HUES6 (cell line): ENCODE data around the gene KCNJ12.
"Not testable (repeated sequence)": the region's sequence is repeated elsewhere in the genome, so short reads cannot be mapped to it uniquely, and the experiment has no call there.

Experiments used
- H3K27ac ChIP-seq: 2 replicates; pipeline ENCODE4 v1.7.0; 2013; ENCODE audit warnings: low read depth, mild to moderate bottlenecking, low read length, inconsistent platforms
- H3K27me3 ChIP-seq: 2 replicates; pipeline ENCODE4 v1.6.1; 2013; ENCODE audit warnings: low read length; ENCODE audit not compliant: control insufficient read depth, insufficient read depth
- H3K36me3 ChIP-seq: 2 replicates; pipeline ENCODE4 v1.6.1; 2013; ENCODE audit warnings: low read length; ENCODE audit not compliant: control insufficient read depth, insufficient read depth
- H3K4me1 ChIP-seq: 2 replicates; pipeline ENCODE4 v1.6.1; 2013; ENCODE audit warnings: low read length; ENCODE audit not compliant: control insufficient read depth, insufficient read depth
- H3K4me3 ChIP-seq: 2 replicates; pipeline ENCODE4 v1.5.1; 2013; ENCODE audit warnings: low read depth, low read length
- H3K9ac ChIP-seq: one replicate; pipeline ENCODE4 v1.6.1; 2013; ENCODE audit warnings: mild to moderate bottlenecking, low read length
- H3K9me3 ChIP-seq: 2 replicates; pipeline ENCODE4 v1.6.1; 2013; ENCODE audit warnings: low read depth, low read length; ENCODE audit not compliant: control insufficient read depth, insufficient read depth

KCNJ12 gene

GRCh38 chr17:21350495-21350894 is 25.7 kb upstream of the KCNJ12 start:
- H3K4me1 ChIP-seq, H3K27ac ChIP-seq, H3K9me3 ChIP-seq, H3K4me3 ChIP-seq, H3K36me3 ChIP-seq, H3K9ac ChIP-seq: not testable (repeated sequence)
- H3K27me3 ChIP-seq, result peaks cover 20% of the 10 kb centered on the region; the same call in 1 of the 2 replicates

DNA sequence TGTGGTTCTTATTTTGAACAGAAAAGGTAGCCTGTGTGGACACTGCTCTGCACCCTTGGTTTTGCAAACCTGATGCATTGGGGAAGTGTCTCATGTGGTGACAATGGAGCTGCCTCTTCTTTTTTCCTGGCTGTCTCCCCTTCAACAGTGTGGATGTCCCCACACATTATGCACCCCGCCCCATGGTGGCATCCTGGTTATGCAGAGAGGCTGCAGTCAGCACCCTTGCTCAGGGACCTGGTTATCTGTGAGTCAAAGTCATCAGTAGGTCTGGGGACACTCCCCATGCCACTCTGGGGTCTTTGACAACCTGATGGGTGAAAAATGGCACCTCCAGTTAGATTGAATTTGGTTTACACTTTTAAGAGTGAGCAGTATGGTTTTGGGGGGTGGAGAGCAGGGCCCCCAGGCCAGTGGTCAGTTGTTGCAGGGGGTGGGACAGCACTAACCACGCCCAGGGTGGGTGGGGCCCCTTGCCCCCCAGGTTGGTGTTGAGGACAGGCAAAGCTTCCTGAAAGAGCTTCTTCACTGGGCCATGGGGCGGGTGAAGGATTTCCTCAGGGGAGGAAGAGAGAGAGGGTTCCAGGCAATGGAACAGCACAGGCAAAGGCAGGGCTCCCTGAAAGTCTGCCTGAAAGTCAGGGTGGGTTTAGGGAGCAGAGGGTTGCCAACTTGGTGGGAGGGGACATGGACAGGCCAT is 24.6 kb upstream of the KCNJ12 start:
- Histone ChIP-seq H3K9me3 (no peaks in the 10 kb centered on the region), H3K27ac (no peak overlapping the region), H3K36me3 (no peaks in the 10 kb centered on the region), H3K4me1 (no peaks in the 10 kb centered on the region; the same call in 1 of the 2 replicates), H3K9ac (no peak overlapping the region), H3K4me3 (no peak overlapping the region), H3K27me3 (peaks cover 24% of the 10 kb centered on the region; the same call in 1 of the 2 replicates)

GRCh38 chr17:21352221-21352980 is 23.8 kb upstream of the KCNJ12 start:
- Histone ChIP-seq H3K27ac (no peak overlapping the region), H3K9ac (no peak overlapping the region), H3K4me3 (no peak overlapping the region), H3K4me1 (peaks cover 2% of the 10 kb centered on the region; the same call in 1 of the 2 replicates), H3K9me3 (no peaks in the 10 kb centered on the region), H3K27me3 (peaks cover 33% of the 10 kb centered on the region; the same call in 1 of the 2 replicates), H3K36me3 (no peaks in the 10 kb centered on the region)

DNA sequence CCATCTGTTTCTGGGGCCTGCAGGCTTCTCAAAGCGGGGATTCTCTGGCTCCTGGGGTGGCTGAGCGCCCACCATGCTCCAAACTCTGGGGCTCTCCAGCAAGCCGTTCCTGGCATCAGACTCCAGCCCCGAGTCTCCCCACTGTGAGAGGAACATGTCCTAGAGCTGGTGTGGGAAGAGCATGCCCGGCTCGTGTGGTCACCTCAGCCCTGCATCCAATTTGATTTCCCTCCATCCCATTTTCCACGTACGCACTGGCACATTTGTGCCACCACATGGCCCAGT is 23.2 kb upstream of the KCNJ12 start:
- Histone ChIP-seq H3K4me1 (peaks cover 7% of the 10 kb centered on the region; the same call in 1 of the 2 replicates), H3K4me3 (no peak overlapping the region), H3K27ac (no peak overlapping the region), H3K9me3 (no peaks in the 10 kb centered on the region), H3K27me3 (peaks cover 39% of the 10 kb centered on the region; the same call in 1 of the 2 replicates), H3K36me3 (no peaks in the 10 kb centered on the region), H3K9ac (no peak overlapping the region)

GRCh38 chr17:21353326-21354010 is 22.7 kb upstream of the KCNJ12 start:
- H3K9me3 ChIP-seq, result no peaks in the 10 kb centered on the region
- H3K4me1 ChIP-seq, result peaks cover 13% of the 10 kb centered on the region; the same call in 1 of the 2 replicates
- H3K27ac ChIP-seq, result no peak overlapping the region
- no peak overlapping the region for H3K4me3 ChIP-seq
- H3K27me3 ChIP-seq, result peaks cover 44% of the 10 kb centered on the region; the same call in 1 of the 2 replicates
- H3K9ac ChIP-seq, result no peak overlapping the region
- no peaks in the 10 kb centered on the region for H3K36me3 ChIP-seq

- H3K9me3 ChIP-seq, result no peaks in the 10 kb centered on the region
- H3K27me3 ChIP-seq, result peaks cover 57% of the 10 kb centered on the region; the same call in 1 of the 2 replicates
- no peaks in the 10 kb centered on the region for H3K36me3 ChIP-seq
- no peak overlapping the region for H3K9ac ChIP-seq
- H3K4me3 ChIP-seq, result no peak overlapping the region
- peaks cover 26% of the 10 kb centered on the region for H3K4me1 ChIP-seq
- no peak overlapping the region for H3K27ac ChIP-seq
These were observed 21.3 kb upstream of the KCNJ12 start for GRCh38 chr17:21354796-21355385.

GRCh38 chr17:21355586-21355985 is 20.6 kb upstream of the KCNJ12 start:
- H3K9ac ChIP-seq, result no peak overlapping the region
- no peak overlapping the region for H3K27ac ChIP-seq
- H3K9me3 ChIP-seq, result no peaks in the 10 kb centered on the region
- H3K27me3 ChIP-seq, result peaks cover 64% of the 10 kb centered on the region; the same call in 1 of the 2 replicates
- no peak overlapping the region for H3K4me3 ChIP-seq
- H3K36me3 ChIP-seq, result no peaks in the 10 kb centered on the region
- peaks cover 33% of the 10 kb centered on the region for H3K4me1 ChIP-seq

- Histone ChIP-seq H3K9ac (no peak overlapping the region), H3K27ac (no peak overlapping the region), H3K27me3 (peaks cover 73% of the 10 kb centered on the region), H3K4me1 (peaks cover 39% of the 10 kb centered on the region), H3K4me3 (no peak overlapping the region), H3K36me3 (no peaks in the 10 kb centered on the region), H3K9me3 (no peaks in the 10 kb centered on the region)
These were observed 19.5 kb upstream of the KCNJ12 start for GRCh38 chr17:21356537-21357127.

- H3K27me3 ChIP-seq, result peaks cover 79% of the 10 kb centered on the region
- H3K9ac ChIP-seq, result no peak overlapping the region
- H3K36me3 ChIP-seq, result no peaks in the 10 kb centered on the region
- no peak overlapping the region for H3K27ac ChIP-seq
- peaks cover 39% of the 10 kb centered on the region for H3K4me1 ChIP-seq
- no peaks in the 10 kb centered on the region for H3K9me3 ChIP-seq
- no peak overlapping the region for H3K4me3 ChIP-seq
These were observed 18.9 kb upstream of the KCNJ12 start for GRCh38 chr17:21357281-21357680.

DNA sequence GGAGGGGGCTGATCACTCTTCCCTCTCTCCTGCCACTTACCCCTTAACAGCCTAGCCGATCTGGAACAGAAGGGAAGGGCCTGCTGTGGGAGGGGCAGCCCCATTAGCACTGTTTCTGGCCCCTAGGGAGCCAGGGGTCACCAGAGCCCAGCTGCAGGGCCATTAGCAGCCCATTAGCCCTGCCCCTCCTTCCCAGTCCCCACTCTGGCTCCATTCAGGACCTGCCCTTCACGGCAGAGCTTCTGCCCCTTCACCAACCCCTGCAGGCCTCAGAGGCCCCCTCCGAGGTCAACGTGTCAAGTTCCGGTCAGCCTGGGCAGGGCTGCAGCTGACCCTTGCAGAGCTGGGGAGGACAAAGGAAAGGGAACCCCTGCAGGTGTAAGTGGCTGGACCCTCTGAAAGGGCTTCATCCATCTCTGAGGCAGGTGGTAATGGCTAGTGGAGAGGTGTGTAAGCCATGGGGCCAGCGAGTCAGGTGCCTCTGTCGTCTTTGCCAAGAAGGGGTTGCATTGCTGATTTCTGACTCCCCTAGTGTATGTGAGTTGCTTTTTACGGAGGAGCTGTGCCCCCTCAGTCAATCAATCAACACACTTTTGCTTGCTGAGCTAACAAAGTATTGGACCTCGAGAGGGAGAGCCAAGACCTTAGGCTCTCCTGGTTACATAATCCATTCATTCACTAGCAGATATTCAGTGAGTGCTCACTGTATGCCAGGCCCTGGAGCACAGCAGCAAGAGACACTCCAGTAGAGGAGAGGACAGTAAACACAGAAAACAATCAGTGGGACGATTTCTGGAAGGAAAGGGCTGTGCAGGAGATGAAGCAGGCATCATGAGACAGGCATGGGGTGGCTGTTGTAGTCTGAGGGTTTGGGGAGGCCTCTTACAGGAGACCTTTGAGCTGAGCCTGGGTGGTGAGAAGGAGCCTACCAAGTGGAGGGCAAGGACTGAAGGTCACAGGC is 18.2 kb upstream of the KCNJ12 start:
- peaks cover 86% of the 10 kb centered on the region for H3K27me3 ChIP-seq
- peaks cover 39% of the 10 kb centered on the region for H3K4me1 ChIP-seq
- no peaks in the 10 kb centered on the region for H3K36me3 ChIP-seq
- no peaks in the 10 kb centered on the region for H3K9me3 ChIP-seq
- H3K27ac ChIP-seq, result no peak overlapping the region
- H3K4me3 ChIP-seq, result no peak overlapping the region
- no peak overlapping the region for H3K9ac ChIP-seq
